Stimulated activated CD4-positive, alpha-beta T cell treated with anti-CD3 and anti-CD28 coated beads, Interleukin-2, amount 100 ng/mL, for 48 hours (primary cell): ENCODE data around the gene CADM2.
"Not testable (repeated sequence)": the region's sequence is repeated elsewhere in the genome, so short reads cannot be mapped to it uniquely, and the experiment has no call there.

Experiments used
- DNase-seq, 2 donors: peaks; one replicate each; pipeline ENCODE4 v3.0.0-alpha.2; 2020

Gene CADM2

GRCh38 chr3:85081191-85081906, 122.6 kb downstream of the CADM2 start:
- DNase-seq, result no peak

GRCh38 chr3:85090495-85090894, 131.7 kb downstream of the CADM2 start:
- no peak for DNase-seq

- no peak for DNase-seq
Measured at GRCh38 chr3:85100316-85100715, 141.5 kb downstream of the CADM2 start.

GRCh38 chr3:85102781-85103180, 144.0 kb downstream of the CADM2 start:
- DNase-seq, result no peak

GRCh38 chr3:85110393-85110792, 151.6 kb downstream of the CADM2 start:
- no peak for DNase-seq

- DNase-seq, result no peak
Measured at GRCh38 chr3:85120879-85121278, 162.1 kb downstream of the CADM2 start.

GRCh38 chr3:85132864-85133263, 174.1 kb downstream of the CADM2 start:
- DNase-seq, result not testable (repeated sequence)

GRCh38 chr3:85133691-85134420, 175.1 kb downstream of the CADM2 start:
- DNase-seq, result not testable (repeated sequence)

- DNase-seq, result no peak
Measured at GRCh38 chr3:85142626-85143025, 183.8 kb downstream of the CADM2 start.

GRCh38 chr3:85148036-85148435, 189.2 kb downstream of the CADM2 start:
- no peak for DNase-seq

- DNase-seq, result no peak
Measured at GRCh38 chr3:85151555-85151954, 192.8 kb downstream of the CADM2 start.

- not testable (repeated sequence) for DNase-seq
Measured at GRCh38 chr3:85153279-85153678, 194.5 kb downstream of the CADM2 start.

- no peak for DNase-seq
Measured at GRCh38 chr3:85159376-85159775, 200.6 kb downstream of the CADM2 start.

- no peak for DNase-seq
Measured at GRCh38 chr3:85161544-85161943, 202.8 kb downstream of the CADM2 start.

GRCh38 chr3:85162905-85163304, 204.1 kb downstream of the CADM2 start:
- DNase-seq, result no peak

- no peak for DNase-seq
Measured at GRCh38 chr3:85164436-85164835, 205.6 kb downstream of the CADM2 start.

- no peak for DNase-seq
Measured at GRCh38 chr3:85167576-85167975, 208.8 kb downstream of the CADM2 start.

GRCh38 chr3:85170646-85171045, 211.9 kb downstream of the CADM2 start:
- DNase-seq, result no peak

- no peak for DNase-seq
Measured at GRCh38 chr3:85171976-85172375, 213.2 kb downstream of the CADM2 start.

GRCh38 chr3:85176799-85177198, 218.0 kb downstream of the CADM2 start:
- no peak for DNase-seq

- DNase-seq, result no peak
Measured at GRCh38 chr3:85182975-85183752, 224.4 kb downstream of the CADM2 start.

- no peak for DNase-seq
Measured at GRCh38 chr3:85185495-85185894, 226.7 kb downstream of the CADM2 start.

- no peak for DNase-seq
Measured at GRCh38 chr3:85189731-85190130, 230.9 kb downstream of the CADM2 start.

GRCh38 chr3:85193565-85193964, 234.8 kb downstream of the CADM2 start:
- no peak for DNase-seq
